H9 (cell line): ENCODE measurements around the gene TNPO2. TPM values are rescaled to one million over a fixed set of nuclear protein-coding genes. Genes with fewer than 3 reads are reported as not detected.
A peak's percentile ranks its signal among the peaks of the same experiment; 100 is the strongest.

Source experiments
- DNase-seq: peaks from one replicate; pipeline ENCODE4 v3.0.0-alpha.2; 2017
- H2AFZ ChIP-seq: one replicate; pipeline ENCODE4 v1.6.1; 2013; ENCODE audit warnings: mild to moderate bottlenecking, low read length, control low read depth, moderate library complexity
- H2AK5ac ChIP-seq: 2 replicates; pipeline ENCODE4 v1.6.1; 2013; ENCODE audit warnings: low read length, control low read depth, mixed read lengths; ENCODE audit not compliant: insufficient read length
- H2BK120ac ChIP-seq: one replicate; pipeline ENCODE4 v1.6.1; 2013; ENCODE audit warnings: low read depth, mild to moderate bottlenecking, low read length, control low read depth, inconsistent platforms; ENCODE audit not compliant: poor library complexity, severe bottlenecking
- H2BK12ac ChIP-seq: 2 replicates; pipeline ENCODE4 v1.6.1; 2013; ENCODE audit warnings: low read length, control low read depth, mixed read lengths, low read depth; ENCODE audit not compliant: insufficient read length
- H2BK15ac ChIP-seq: 2 replicates; pipeline ENCODE4 v1.6.1; 2013; ENCODE audit warnings: low read depth, low read length, control low read depth
- H2BK20ac ChIP-seq: one replicate; pipeline ENCODE4 v1.6.1; 2013; ENCODE audit warnings: low read depth, mild to moderate bottlenecking, low read length, control low read depth, inconsistent platforms; ENCODE audit not compliant: poor library complexity, severe bottlenecking
- H2BK5ac ChIP-seq: 2 replicates; pipeline ENCODE4 v1.6.1; 2013; ENCODE audit warnings: low read length, control low read depth, mixed read lengths; ENCODE audit not compliant: insufficient read length
- H3K14ac ChIP-seq: 2 replicates; pipeline ENCODE4 v1.6.1; 2013; ENCODE audit warnings: low read length, control low read depth; ENCODE audit not compliant: insufficient read depth
- H3K18ac ChIP-seq: 2 replicates; pipeline ENCODE4 v1.6.1; 2013; ENCODE audit warnings: low read depth, mild to moderate bottlenecking, mixed read lengths, low read length, control low read depth; ENCODE audit not compliant: insufficient read length
- H3K23ac ChIP-seq: 2 replicates; pipeline ENCODE4 v1.6.1; 2013; ENCODE audit warnings: low read length, control low read depth, mixed read lengths, low read depth; ENCODE audit not compliant: insufficient read length
- H3K23me2 ChIP-seq: 2 replicates; pipeline ENCODE4 v1.6.1; 2013; ENCODE audit warnings: low read depth, mild to moderate bottlenecking, mixed read lengths, low read length, control low read depth; ENCODE audit not compliant: insufficient read length, poor library complexity, severe bottlenecking
- H3K27ac ChIP-seq: 2 replicates; pipeline ENCODE4 v1.5.1; 2013; ENCODE audit warnings: low read length, control low read depth, mixed read lengths, low read depth; ENCODE audit not compliant: insufficient read length
- H3K27me3 ChIP-seq: 2 replicates; pipeline ENCODE4 v1.6.1; 2013; ENCODE audit warnings: low read length, control low read depth, inconsistent platforms; ENCODE audit not compliant: insufficient read depth
- H3K4ac ChIP-seq: 2 replicates; pipeline ENCODE4 v1.6.1; 2013; ENCODE audit warnings: low read depth, mild to moderate bottlenecking, control low read depth, inconsistent platforms, low read length, moderate library complexity
- H3K4me1 ChIP-seq: 2 replicates; pipeline ENCODE4 v1.6.1; 2013; ENCODE audit warnings: low read length, control low read depth, inconsistent platforms; ENCODE audit not compliant: insufficient read depth
- H3K4me2 ChIP-seq: 2 replicates; pipeline ENCODE4 v1.6.1; 2013; ENCODE audit warnings: low read length, control low read depth, mixed read lengths; ENCODE audit not compliant: insufficient read length, insufficient read depth
- H3K56ac ChIP-seq: 2 replicates; pipeline ENCODE4 v1.6.1; 2013; ENCODE audit warnings: low read depth, mild to moderate bottlenecking, mixed read lengths, low read length, control low read depth; ENCODE audit not compliant: insufficient read length
- H3K79me1 ChIP-seq: 2 replicates; pipeline ENCODE4 v1.6.1; 2013; ENCODE audit warnings: low read depth, mild to moderate bottlenecking, moderate library complexity, low read length, control low read depth, inconsistent platforms; ENCODE audit not compliant: insufficient read depth, poor library complexity, severe bottlenecking
- H3K79me2 ChIP-seq: 2 replicates; pipeline ENCODE4 v1.6.1; 2013; ENCODE audit warnings: low read length, control low read depth, inconsistent platforms; ENCODE audit not compliant: insufficient read depth
- H3K9ac ChIP-seq: 2 replicates; pipeline ENCODE4 v1.6.1; 2013; ENCODE audit warnings: low read length, control low read depth, mixed read lengths; ENCODE audit not compliant: insufficient read length; ENCODE audit errors: extremely low read depth
- H3K9me3 ChIP-seq: one replicate; pipeline ENCODE4 v1.6.1; 2013; ENCODE audit warnings: low read depth, low read length, inconsistent platforms; ENCODE audit not compliant: control insufficient read depth
- H3T11ph ChIP-seq: one replicate; pipeline ENCODE4 v1.6.1; 2013; ENCODE audit warnings: mild to moderate bottlenecking, low read length, control low read depth, inconsistent platforms
- H4K20me1 ChIP-seq: one replicate; pipeline ENCODE4 v1.6.1; 2013; ENCODE audit not compliant: control insufficient read depth, insufficient read length, insufficient read depth
- H4K5ac ChIP-seq: 2 replicates; pipeline ENCODE4 v1.6.1; 2013; ENCODE audit warnings: low read depth, mild to moderate bottlenecking, mixed read lengths, low read length, control low read depth; ENCODE audit not compliant: insufficient read length
- H4K8ac ChIP-seq: replicated peaks from 2 replicates; pipeline ENCODE4 v1.6.1; 2013; ENCODE audit warnings: low read length, control low read depth, mixed read lengths, low read depth; ENCODE audit not compliant: insufficient read length
- H4K91ac ChIP-seq: 2 replicates; pipeline ENCODE4 v1.6.1; 2013; ENCODE audit warnings: low read depth, mild to moderate bottlenecking, moderate library complexity, mixed read lengths, low read length, control low read depth; ENCODE audit not compliant: insufficient read length
- H3K27ac Mint-ChIP-seq, 3 experiments: 2 replicates in 2 of 3; 3 replicates in 1 of 3; pipeline ENCODE4 v1.8.0; 2020 to 2021; ENCODE audit warnings: mixed read lengths in 3 of 3, mild to moderate bottlenecking in 1 of 3, moderate library complexity in 1 of 3
- H3K27me3 Mint-ChIP-seq: 2 replicates; pipeline ENCODE4 v1.8.0; 2021; ENCODE audit warnings: low read depth, mild to moderate bottlenecking, moderate library complexity, mixed read lengths
- H3K36me3 Mint-ChIP-seq, 3 experiments: 2 replicates in 2 of 3; 3 replicates in 1 of 3; pipeline ENCODE4 v1.8.0; 2020 to 2021; ENCODE audit warnings: low read depth in 3 of 3, mixed read lengths in 3 of 3; ENCODE audit not compliant: insufficient read depth in 1 of 3
- H3K4me1 Mint-ChIP-seq, 2 experiments: 2 replicates each; pipeline ENCODE4 v1.8.0; 2020; ENCODE audit warnings: mixed read lengths in 2 of 2
- H3K4me3 Mint-ChIP-seq, 2 experiments: 2 replicates in 1 of 2; 3 replicates in 1 of 2; pipeline ENCODE4 v1.8.0; 2020 to 2021; ENCODE audit warnings: mild to moderate bottlenecking in 2 of 2, mixed read lengths in 2 of 2, moderate library complexity in 1 of 2
- H3K9me3 Mint-ChIP-seq, 2 experiments: 2 replicates in 1 of 2; 3 replicates in 1 of 2; pipeline ENCODE4 v1.8.0; 2020; ENCODE audit warnings: mild to moderate bottlenecking in 2 of 2, mixed read lengths in 2 of 2, moderate library complexity in 1 of 2
- WGBS: extraction: QIAGEN DNeasy Blood & Tissue Kit; methylation state at CpG from one replicate; pipeline ENCODE4 v1.1.7; 2013; ENCODE audit warnings: missing lambda C conversion rate, low lambda C conversion rate, mixed read lengths; ENCODE audit not compliant: insufficient read length; ENCODE audit errors: extremely low coverage; 5-methylcytosine and 5-hydroxymethylcytosine counted together
- total RNA-seq: library from RNA; stranded (reverse); gene quantifications from 2 replicates; pipeline ENCODE4 v1.2.1, GENCODE V29; 2021
- TF ChIP-seq, protein P1 (sequence below): fragments of 200-600 bp; sonication (generic); conservative IDR thresholded peaks from 3 replicates; pipeline ENCODE4 v1.8.0; 2021; ENCODE audit warnings: antibody characterized with exemption, mild to moderate bottlenecking

Gene TNPO2
- total RNA-seq, 1 experiment from 2014 or later = 159 TPM

DNA sequence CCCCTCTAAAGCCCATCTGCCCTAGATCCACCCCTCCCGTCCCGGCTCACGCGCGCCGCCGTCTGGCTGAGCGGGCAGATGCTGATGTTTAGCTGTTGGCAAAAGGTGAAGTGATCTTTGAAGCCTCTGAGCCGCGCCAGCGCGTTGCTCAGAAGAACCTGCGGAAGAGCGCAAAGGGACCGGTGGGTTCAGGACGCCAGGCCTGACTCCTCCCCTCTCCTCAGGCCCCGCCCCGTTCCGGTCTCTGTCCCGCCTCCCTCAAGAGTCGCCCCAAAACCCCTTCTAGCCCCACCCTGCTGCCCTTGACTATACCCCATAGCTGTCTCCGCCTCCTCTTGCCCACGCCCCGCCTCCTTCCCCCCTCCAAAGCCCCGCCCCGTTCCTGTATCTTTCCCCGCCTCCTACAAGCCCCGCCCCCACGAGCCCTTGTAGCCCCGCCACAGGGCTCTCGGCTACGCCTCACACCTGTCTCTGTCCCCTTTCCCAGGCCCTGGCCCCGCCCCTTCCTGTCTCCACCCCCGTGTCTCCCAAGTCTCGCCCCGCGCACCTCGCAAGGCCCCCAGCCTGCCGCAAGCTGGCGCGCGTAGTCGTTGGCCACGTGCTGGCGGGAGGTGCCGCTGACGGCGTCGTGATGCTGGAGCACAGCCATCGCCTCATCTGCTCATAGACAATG, 66.7 kb downstream of the TNPO2 start:
- H2BK15ac ChIP-seq = no peak overlapping the region
- H3K27me3 ChIP-seq = no peaks in the 10 kb centered on the region
- no peak overlapping the region for H3K23ac ChIP-seq
- H2BK5ac ChIP-seq = no peak overlapping the region
- no peak overlapping the region for H3K14ac ChIP-seq
- peak overlapping the region; percentile 70 for H3K18ac ChIP-seq
- no CpG with 5 or more reads among the region's 50 CpGs for WGBS
- no peak overlapping the region for H3K56ac ChIP-seq
- no peak overlapping the region for H3K9ac ChIP-seq
- Mint-ChIP-seq H3K9me3 (no peaks in the 10 kb centered on the region), H3K36me3 (peaks cover 26 to 56% (median 48%) of the 10 kb centered on the region in 3 experiments), H3K4me1 (peaks cover 0 to 6% of the 10 kb centered on the region in 2 experiments; a peak in 2 of 4 replicates), H3K27me3 (no peaks in the 10 kb centered on the region; the same call in 1 of the 2 replicates), H3K4me3 (peak overlapping the region in 1 of 2 experiments; percentile 42; a peak in 2 of 5 replicates), H3K27ac (peak overlapping the region in 1 of 3 experiments; percentile 77; a peak in 4 of 7 replicates)
- no peaks in the 10 kb centered on the region; the same call in 1 of the 2 replicates for H3K79me2 ChIP-seq
- no peak overlapping the region for H3T11ph ChIP-seq
- TF ChIP-seq, protein P1, sequence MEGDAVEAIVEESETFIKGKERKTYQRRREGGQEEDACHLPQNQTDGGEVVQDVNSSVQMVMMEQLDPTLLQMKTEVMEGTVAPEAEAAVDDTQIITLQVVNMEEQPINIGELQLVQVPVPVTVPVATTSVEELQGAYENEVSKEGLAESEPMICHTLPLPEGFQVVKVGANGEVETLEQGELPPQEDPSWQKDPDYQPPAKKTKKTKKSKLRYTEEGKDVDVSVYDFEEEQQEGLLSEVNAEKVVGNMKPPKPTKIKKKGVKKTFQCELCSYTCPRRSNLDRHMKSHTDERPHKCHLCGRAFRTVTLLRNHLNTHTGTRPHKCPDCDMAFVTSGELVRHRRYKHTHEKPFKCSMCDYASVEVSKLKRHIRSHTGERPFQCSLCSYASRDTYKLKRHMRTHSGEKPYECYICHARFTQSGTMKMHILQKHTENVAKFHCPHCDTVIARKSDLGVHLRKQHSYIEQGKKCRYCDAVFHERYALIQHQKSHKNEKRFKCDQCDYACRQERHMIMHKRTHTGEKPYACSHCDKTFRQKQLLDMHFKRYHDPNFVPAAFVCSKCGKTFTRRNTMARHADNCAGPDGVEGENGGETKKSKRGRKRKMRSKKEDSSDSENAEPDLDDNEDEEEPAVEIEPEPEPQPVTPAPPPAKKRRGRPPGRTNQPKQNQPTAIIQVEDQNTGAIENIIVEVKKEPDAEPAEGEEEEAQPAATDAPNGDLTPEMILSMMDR = no peak
- no peak overlapping the region for H2BK20ac ChIP-seq
- H4K8ac ChIP-seq = no peak overlapping the region
- H2BK12ac ChIP-seq = no peak overlapping the region
- no peak overlapping the region for H3K4me2 ChIP-seq
- no peaks in the 10 kb centered on the region for H3K23me2 ChIP-seq
- H4K5ac ChIP-seq = no peak overlapping the region
- H3K9me3 ChIP-seq = no peaks in the 10 kb centered on the region
- peak; percentile 97 for DNase-seq
- no peaks in the 10 kb centered on the region for H3K4me1 ChIP-seq
- H3K27ac ChIP-seq = no peak overlapping the region
- H4K20me1 ChIP-seq = no peaks in the 10 kb centered on the region
- no peak overlapping the region for H2BK120ac ChIP-seq
- no peak overlapping the region for H3K4ac ChIP-seq
- H2AFZ ChIP-seq = no peak overlapping the region
- no peak overlapping the region for H2AK5ac ChIP-seq
- no peaks in the 10 kb centered on the region for H3K79me1 ChIP-seq
- no peak overlapping the region for H4K91ac ChIP-seq
